Measurements from ENCODE around the gene SBNO2. TPM values are rescaled to one million over a fixed set of nuclear protein-coding genes. Genes with fewer than 3 reads are reported as not detected.

The SBNO2 gene
- total RNA-seq, 6 donors from 2014 or later = 44.8 to 159 (median 106) TPM

GRCh38 chr19:1103708-1104310, 70.3 kb downstream of the SBNO2 start, which contains the start of gene GPX4:
Gene GPX4, plus strand, starts transcription at chr19:1103994. Its CDS starts 50 bp downstream, at chr19:1104044.
- peak; percentile 98 for DNase-seq
- H3K27me3 ChIP-seq = no peaks in the 10 kb centered on the region
- WGBS, 2 donors = 0 to 3% methylated on average over 6 to 23 of the region's 75 CpGs
- H3K4me3 ChIP-seq = peak within 1 kb of the TSS; percentile 77 to 96 (median 86)
- H3K36me3 ChIP-seq = peaks cover 13 to 32% (median 32%) of the 10 kb centered on the region in 4 donors
- TF ChIP-seq EP300 (IDR thresholded peaks at IDR 0.05) (peak in 1 of 4 donors; percentile 76), POLR2A (IDR thresholded peaks at IDR 0.05) (peak in 3 of 4 donors; percentile 94 to 99 (median 98)), POLR2AphosphoS5 (IDR thresholded peaks at IDR 0.05) (peak; percentile 92 to 97)
- TF ChIP-seq, protein P1, sequence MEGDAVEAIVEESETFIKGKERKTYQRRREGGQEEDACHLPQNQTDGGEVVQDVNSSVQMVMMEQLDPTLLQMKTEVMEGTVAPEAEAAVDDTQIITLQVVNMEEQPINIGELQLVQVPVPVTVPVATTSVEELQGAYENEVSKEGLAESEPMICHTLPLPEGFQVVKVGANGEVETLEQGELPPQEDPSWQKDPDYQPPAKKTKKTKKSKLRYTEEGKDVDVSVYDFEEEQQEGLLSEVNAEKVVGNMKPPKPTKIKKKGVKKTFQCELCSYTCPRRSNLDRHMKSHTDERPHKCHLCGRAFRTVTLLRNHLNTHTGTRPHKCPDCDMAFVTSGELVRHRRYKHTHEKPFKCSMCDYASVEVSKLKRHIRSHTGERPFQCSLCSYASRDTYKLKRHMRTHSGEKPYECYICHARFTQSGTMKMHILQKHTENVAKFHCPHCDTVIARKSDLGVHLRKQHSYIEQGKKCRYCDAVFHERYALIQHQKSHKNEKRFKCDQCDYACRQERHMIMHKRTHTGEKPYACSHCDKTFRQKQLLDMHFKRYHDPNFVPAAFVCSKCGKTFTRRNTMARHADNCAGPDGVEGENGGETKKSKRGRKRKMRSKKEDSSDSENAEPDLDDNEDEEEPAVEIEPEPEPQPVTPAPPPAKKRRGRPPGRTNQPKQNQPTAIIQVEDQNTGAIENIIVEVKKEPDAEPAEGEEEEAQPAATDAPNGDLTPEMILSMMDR (IDR thresholded peaks at IDR 0.05) = no peak
- peaks cover 59 to 79% (median 71%) of the 10 kb centered on the region in 4 donors for H3K4me1 ChIP-seq
- peak within 1 kb of the TSS; percentile 96 to 100 (median 97) for H3K27ac ChIP-seq
- ATAC-seq (ENCODE audit: low FRiP score in 2 of 2) = peak; percentile 90 to 93
- no peaks in the 10 kb centered on the region for H3K9me3 ChIP-seq

DNA sequence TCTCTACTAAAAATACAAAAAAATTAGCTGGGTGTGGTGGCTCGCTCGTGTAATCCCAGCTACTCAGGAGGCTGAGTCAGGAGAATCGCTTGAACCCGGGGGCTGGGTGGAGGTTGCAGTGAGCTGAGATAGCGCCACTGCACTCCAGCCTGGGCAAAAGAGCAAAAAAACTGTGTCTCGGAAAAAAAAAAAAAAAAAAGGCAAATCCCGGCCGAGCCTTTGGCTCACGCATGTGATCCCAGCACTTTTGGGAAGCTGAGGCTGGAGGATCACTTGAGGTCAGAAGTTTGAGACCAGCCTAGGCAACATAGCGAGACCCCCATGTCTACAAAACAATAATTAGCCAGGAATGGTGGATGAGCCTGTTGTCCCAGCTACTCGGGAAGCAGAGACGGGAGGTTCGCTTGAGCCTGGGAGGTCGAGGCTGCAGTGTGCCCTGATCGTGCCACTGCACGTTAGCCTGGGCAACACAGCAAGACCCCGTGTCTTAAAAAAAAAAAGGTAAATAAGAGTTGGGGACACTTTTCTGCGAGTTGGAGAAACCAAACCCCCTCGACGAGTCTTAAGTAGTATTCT, 70.8 kb downstream of the SBNO2 start:
- DNase-seq = no peak
- Histone ChIP-seq H3K4me3 (peak overlapping the region in 3 of 4 donors; percentile 79 to 96 (median 93)), H3K9me3 (no peaks in the 10 kb centered on the region), H3K27ac (peak overlapping the region; percentile 94 to 97 (median 95)), H3K4me1 (peaks cover 64 to 85% (median 77%) of the 10 kb centered on the region in 4 donors), H3K36me3 (peaks cover 9 to 26% (median 26%) of the 10 kb centered on the region in 4 donors), H3K27me3 (no peaks in the 10 kb centered on the region)
- 36 to 39% methylated on average over 20 of the region's 20 CpGs for WGBS, 2 donors
- no peak for TF ChIP-seq POLR2A (IDR thresholded peaks at IDR 0.05)
- no peak for TF ChIP-seq EP300 (IDR thresholded peaks at IDR 0.05)
- TF ChIP-seq, protein P1 (IDR thresholded peaks at IDR 0.05) = no peak
- no peak for TF ChIP-seq POLR2AphosphoS5 (IDR thresholded peaks at IDR 0.05)
- no peak for ATAC-seq (ENCODE audit: low FRiP score in 2 of 2)

- DNase-seq = peak; percentile 82 to 84
Observed at GRCh38 chr19:1102407-1103131, 71.5 kb downstream of the SBNO2 start.

DNA sequence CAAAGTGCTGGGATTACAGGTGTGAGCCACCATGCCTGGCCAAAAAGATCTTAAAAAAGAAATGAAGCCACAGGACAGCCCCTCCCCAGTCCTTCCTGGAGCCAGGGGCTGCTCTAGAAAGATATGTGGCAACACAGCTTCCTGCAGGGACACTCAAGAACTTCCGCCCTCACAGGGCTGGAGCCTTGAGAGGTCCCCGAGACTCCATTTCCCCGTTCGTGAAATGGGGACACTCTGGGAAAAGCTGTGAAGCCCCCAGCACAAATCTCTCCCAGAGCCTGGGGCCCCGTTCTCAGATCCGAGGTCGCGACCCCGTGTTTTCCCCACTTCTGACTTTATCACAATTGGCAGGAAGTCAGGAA, 72.8 kb downstream of the SBNO2 start:
- no peaks in the 10 kb centered on the region for H3K27me3 ChIP-seq
- ATAC-seq (ENCODE audit: low FRiP score in 2 of 2) (no peak), DNase-seq (peak in 1 of 2 donors; percentile 90)
- 0 to 10% methylated on average over 2 to 9 of the region's 9 CpGs for WGBS, 2 donors
- peaks cover 0 to 8% (median 7%) of the 10 kb centered on the region in 4 donors for H3K36me3 ChIP-seq
- peak in 1 of 4 donors; percentile 29 for TF ChIP-seq POLR2A (IDR thresholded peaks at IDR 0.05)
- TF ChIP-seq EP300 (IDR thresholded peaks at IDR 0.05) = peak in 2 of 4 donors; percentile 18 to 81
- TF ChIP-seq, protein P1 (IDR thresholded peaks at IDR 0.05) = no peak
- peak; percentile 4 to 36 for TF ChIP-seq POLR2AphosphoS5 (IDR thresholded peaks at IDR 0.05)
- no peaks in the 10 kb centered on the region for H3K9me3 ChIP-seq
- peak overlapping the region; percentile 94 to 97 (median 95) for H3K27ac ChIP-seq
- peaks cover 70 to 80% (median 75%) of the 10 kb centered on the region in 4 donors for H3K4me1 ChIP-seq
- peak overlapping the region in 3 of 4 donors; percentile 6 to 27 (median 13) for H3K4me3 ChIP-seq

More at GRCh38 chr19:1102407-1103131, 71.5 kb downstream of the SBNO2 start:
- Histone ChIP-seq H3K4me1 (peaks cover 70 to 87% (median 84%) of the 10 kb centered on the region in 4 donors), H3K27ac (peak overlapping the region; percentile 94 to 97 (median 95)), H3K27me3 (no peaks in the 10 kb centered on the region), H3K4me3 (peak overlapping the region in 1 of 4 donors; percentile 27), H3K36me3 (peaks cover 9 to 21% (median 20%) of the 10 kb centered on the region in 4 donors), H3K9me3 (no peaks in the 10 kb centered on the region)
- peak; percentile 27 to 47 for ATAC-seq (ENCODE audit: low FRiP score in 2 of 2)
- TF ChIP-seq, protein P1 (IDR thresholded peaks at IDR 0.05) = no peak
- TF ChIP-seq POLR2AphosphoS5 (IDR thresholded peaks at IDR 0.05) (peak; percentile 67 to 85), POLR2A (IDR thresholded peaks at IDR 0.05) (peak in 1 of 4 donors; percentile 12), EP300 (IDR thresholded peaks at IDR 0.05) (peak in 3 of 4 donors; percentile 30 to 89 (median 46))
- 45 to 47% methylated on average over 17 of the region's 17 CpGs for WGBS, 2 donors
